OCI-LY7 (cell line): Measurements from ENCODE around the gene FOXJ1. TPM values are rescaled to one million over a fixed set of nuclear protein-coding genes. Genes with fewer than 3 reads are reported as not detected.

Experiments used
- BruUV-seq: library from RNA; stranded (reverse); fragments of 400-500 nt; replicated peaks from 2 replicates; lab custom pipeline; 2021; lab: Mats Ljungman, UMichigan
- CTCF ChIA-PET: fragments of 300-600 bp; sonication (Branson Sonifier 250); formaldehyde crosslinking; loops from one replicate; lab custom pipeline; 2022; ENCODE audit warnings: antibody characterized with exemption; ENCODE audit not compliant: unreplicated experiment; lab: Charles Lee
- POLR2A ChIA-PET: fragments of 300-600 bp; sonication (Branson Sonifier 250); formaldehyde crosslinking; loops from one replicate; lab custom pipeline; 2022; ENCODE audit warnings: antibody characterized with exemption; lab: Charles Lee
- DNase-seq: peaks from one replicate; pipeline ENCODE4 v3.0.0-alpha.2; 2015; ENCODE audit warnings: low spot score
- H2AFZ ChIP-seq: fragments of 200-600 bp; sonication (generic), shearing (Covaris generic); 2 replicates; pipeline ENCODE4 v1.6.1; 2014; ENCODE audit warnings: mild to moderate bottlenecking, antibody characterized with exemption, low read length, moderate library complexity
- H3K27ac ChIP-seq: fragments of 200-600 bp; sonication (generic); 2 replicates; pipeline ENCODE4 v1.5.1; 2014; ENCODE audit warnings: mixed run types, low read depth, mild to moderate bottlenecking, moderate library complexity, low read length, inconsistent platforms; ENCODE audit not compliant: poor library complexity, severe bottlenecking
- H3K36me3 ChIP-seq: fragments of 200-600 bp; sonication (generic); 2 replicates; pipeline ENCODE4 v1.6.1; 2014; ENCODE audit warnings: mild to moderate bottlenecking, antibody characterized with exemption, low read length, moderate library complexity, mixed read lengths; ENCODE audit not compliant: insufficient read depth
- H3K4me1 ChIP-seq: fragments of 200-600 bp; sonication (generic); 2 replicates; pipeline ENCODE4 v1.5.1; 2014; ENCODE audit warnings: mild to moderate bottlenecking, low read length; ENCODE audit not compliant: insufficient read depth, poor library complexity, severe bottlenecking
- H3K4me2 ChIP-seq: fragments of 200-600 bp; sonication (generic); 2 replicates; pipeline ENCODE4 v1.6.1; 2014; ENCODE audit warnings: mild to moderate bottlenecking, low read length
- H3K4me3 ChIP-seq: fragments of 200-600 bp; sonication (generic); 2 replicates; pipeline ENCODE4 v1.5.1; 2014; ENCODE audit warnings: mild to moderate bottlenecking, low read depth, low read length; ENCODE audit not compliant: poor library complexity, severe bottlenecking
- H3K79me2 ChIP-seq: fragments of 200-600 bp; sonication (generic); 2 replicates; pipeline ENCODE4 v1.6.1; 2016; ENCODE audit warnings: low read depth, mild to moderate bottlenecking, low read length, moderate library complexity, mixed read lengths; ENCODE audit not compliant: insufficient read depth
- H3K9me2 ChIP-seq: fragments of 200-600 bp; sonication (generic); 2 replicates; pipeline ENCODE4 v1.6.1; 2016; ENCODE audit warnings: mild to moderate bottlenecking, low read length, mixed read lengths; ENCODE audit not compliant: insufficient read depth
- H3K9me3 ChIP-seq: fragments of 200-600 bp; sonication (generic); 2 replicates; pipeline ENCODE4 v1.6.1; 2014; ENCODE audit warnings: mild to moderate bottlenecking, mixed run types, low read length, mixed read lengths
- H4K20me1 ChIP-seq: fragments of 200-600 bp; sonication (generic); 2 replicates; pipeline ENCODE4 v1.6.1; 2014; ENCODE audit warnings: mild to moderate bottlenecking, antibody characterized with exemption, low read length, moderate library complexity, mixed read lengths; ENCODE audit not compliant: insufficient read depth
- EZH2phosphoT487 ChIP-seq: fragments of 200-600 bp; sonication (generic); IDR thresholded peaks from 2 replicates; pipeline ENCODE4 v1.6.1; 2018; ENCODE audit warnings: low read depth, borderline replicate concordance, mild to moderate bottlenecking, mixed run types, antibody characterized with exemption, low read length, moderate library complexity, mixed read lengths
- intact Hi-C: fragments of 100-400 bp; cut with micrococcal nuclease; formaldehyde crosslinking; loops from one replicate; pipeline ENCODE4 v1.10.0; 2022; ENCODE audit not compliant: unreplicated experiment
- total RNA-seq, 2 experiments: library from RNA; depleted of rRNA in 1 of 2; stranded (reverse); fragments of >200 nt in 1 of 2; shearing (Covaris generic) in 1 of 2; gene quantifications; 2 replicates each; pipeline ENCODE4 v1.2.3, GENCODE V29; 2014 to 2022
- TF ChIP-seq, protein P1 (sequence below): fragments of 200-600 bp; sonication (generic); conservative IDR thresholded peaks from 2 replicates; pipeline ENCODE4 v1.5.1; 2014; ENCODE audit warnings: mild to moderate bottlenecking, antibody characterized with exemption, low read length, moderate library complexity, mixed read lengths

The FOXJ1 gene
- total RNA-seq, 2 experiments from 2014 or later = not detected

DNA sequence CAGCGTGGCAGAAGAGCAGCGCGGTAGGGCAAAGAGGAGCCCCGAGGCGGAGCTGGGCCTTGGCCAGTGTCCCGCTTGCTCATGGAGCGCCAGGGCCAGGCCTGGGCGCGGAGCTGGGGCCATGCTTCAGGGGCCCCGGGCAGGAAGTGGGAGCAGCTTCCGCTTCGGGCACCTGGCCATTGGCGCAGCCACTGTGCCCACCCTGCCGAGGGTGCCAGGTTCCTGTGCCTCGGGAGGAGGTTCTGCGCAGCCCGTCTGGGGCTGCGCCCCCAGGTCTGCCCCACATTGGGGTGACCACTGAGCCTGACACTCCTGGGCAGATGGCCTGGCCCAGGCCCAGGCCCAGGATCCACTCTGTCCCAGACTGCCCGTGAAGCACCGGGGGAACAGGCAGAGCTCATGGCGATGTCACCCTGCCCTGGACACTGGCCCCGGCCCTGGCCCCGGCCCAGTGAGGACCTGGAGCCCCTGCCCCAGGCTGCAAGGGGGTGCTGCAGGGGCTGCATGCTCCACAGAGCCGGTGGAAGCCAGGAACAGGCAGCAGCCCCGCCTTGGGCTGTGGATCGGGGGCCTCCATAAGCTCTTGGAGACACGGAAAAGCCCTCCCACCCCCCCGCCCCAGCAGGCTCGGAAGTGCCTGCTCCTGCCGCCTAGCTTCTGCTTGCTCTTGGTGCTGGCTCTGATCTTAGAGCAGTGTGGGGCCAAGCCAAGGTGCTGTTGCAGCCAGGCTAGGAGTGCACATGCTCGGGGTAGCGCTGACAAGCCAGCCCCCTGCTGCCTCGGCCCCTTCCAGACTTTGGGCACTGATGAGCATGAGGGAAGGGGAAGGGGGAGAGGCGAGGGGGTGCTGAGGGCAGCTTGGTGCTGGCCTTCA lies 35.9 kb upstream of the FOXJ1 start:
- Histone ChIP-seq H3K9me2 (no peaks in the 10 kb centered on the region), H4K20me1 (no peaks in the 10 kb centered on the region), H3K79me2 (no peaks in the 10 kb centered on the region), H3K4me1 (peaks cover 32% of the 10 kb centered on the region), H3K9me3 (peaks cover 9% of the 10 kb centered on the region; the same call in 1 of the 2 replicates), H2AFZ (no peak overlapping the region), H3K4me2 (no peak overlapping the region), H3K36me3 (no peaks in the 10 kb centered on the region), H3K4me3 (no peak overlapping the region), H3K27ac (no peak overlapping the region)
- TF ChIP-seq, protein P1, sequence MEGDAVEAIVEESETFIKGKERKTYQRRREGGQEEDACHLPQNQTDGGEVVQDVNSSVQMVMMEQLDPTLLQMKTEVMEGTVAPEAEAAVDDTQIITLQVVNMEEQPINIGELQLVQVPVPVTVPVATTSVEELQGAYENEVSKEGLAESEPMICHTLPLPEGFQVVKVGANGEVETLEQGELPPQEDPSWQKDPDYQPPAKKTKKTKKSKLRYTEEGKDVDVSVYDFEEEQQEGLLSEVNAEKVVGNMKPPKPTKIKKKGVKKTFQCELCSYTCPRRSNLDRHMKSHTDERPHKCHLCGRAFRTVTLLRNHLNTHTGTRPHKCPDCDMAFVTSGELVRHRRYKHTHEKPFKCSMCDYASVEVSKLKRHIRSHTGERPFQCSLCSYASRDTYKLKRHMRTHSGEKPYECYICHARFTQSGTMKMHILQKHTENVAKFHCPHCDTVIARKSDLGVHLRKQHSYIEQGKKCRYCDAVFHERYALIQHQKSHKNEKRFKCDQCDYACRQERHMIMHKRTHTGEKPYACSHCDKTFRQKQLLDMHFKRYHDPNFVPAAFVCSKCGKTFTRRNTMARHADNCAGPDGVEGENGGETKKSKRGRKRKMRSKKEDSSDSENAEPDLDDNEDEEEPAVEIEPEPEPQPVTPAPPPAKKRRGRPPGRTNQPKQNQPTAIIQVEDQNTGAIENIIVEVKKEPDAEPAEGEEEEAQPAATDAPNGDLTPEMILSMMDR = no peak
- TF ChIP-seq EZH2phosphoT487 = no peak
- no peak for DNase-seq
- intact Hi-C loops = no loop called here
- CTCF ChIA-PET = no interaction called here
- POLR2A ChIA-PET = interaction anchor here (1.0 to 1.5 kb wide), 2 partner anchors 11 to 51 kb away, joined by 3 to 5 read pairs; no protein-coding TSS in a partner anchor
- BruUV-seq = no TSS peak

DNA sequence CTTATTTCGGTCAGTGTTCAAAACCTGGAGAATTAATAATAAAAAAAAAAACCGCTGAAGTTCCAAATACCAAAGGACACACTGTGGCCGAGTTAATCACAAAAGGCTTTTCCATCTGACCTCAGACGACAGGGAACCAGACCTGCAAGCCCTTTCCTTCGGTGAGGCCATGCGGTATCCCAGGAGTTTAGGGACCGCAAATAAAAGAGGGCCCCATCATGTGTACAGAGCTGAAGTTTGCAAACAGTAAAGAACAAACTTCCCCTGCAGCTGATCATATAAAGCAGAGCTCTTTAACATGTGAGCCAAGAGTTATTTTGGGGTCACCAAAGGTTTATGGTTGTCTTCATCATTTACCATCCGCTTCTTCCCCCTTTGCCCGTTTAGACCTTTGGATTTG lies 33.0 kb upstream of the FOXJ1 start:
- CTCF ChIA-PET = no interaction called here
- peaks cover 10% of the 10 kb centered on the region for H3K4me1 ChIP-seq
- no peaks in the 10 kb centered on the region for H3K9me2 ChIP-seq
- no peaks in the 10 kb centered on the region for H3K36me3 ChIP-seq
- H3K79me2 ChIP-seq = no peaks in the 10 kb centered on the region
- intact Hi-C loops = no loop called here
- no peaks in the 10 kb centered on the region for H4K20me1 ChIP-seq
- TF ChIP-seq EZH2phosphoT487 = no peak
- TF ChIP-seq, protein P1 = no peak
- peak overlapping the region; percentile 44 for H2AFZ ChIP-seq
- peaks cover 9% of the 10 kb centered on the region; the same call in 1 of the 2 replicates for H3K9me3 ChIP-seq
- no peak overlapping the region for H3K4me3 ChIP-seq
- peak overlapping the region; percentile 5; the same call in 1 of the 2 replicates for H3K4me2 ChIP-seq
- DNase-seq = no peak
- no peak overlapping the region for H3K27ac ChIP-seq
- POLR2A ChIA-PET = interaction anchor here (2.0 kb wide), 1 partner anchor 41 kb away, joined by 4 read pairs; no protein-coding TSS in a partner anchor
- no TSS peak for BruUV-seq

DNA sequence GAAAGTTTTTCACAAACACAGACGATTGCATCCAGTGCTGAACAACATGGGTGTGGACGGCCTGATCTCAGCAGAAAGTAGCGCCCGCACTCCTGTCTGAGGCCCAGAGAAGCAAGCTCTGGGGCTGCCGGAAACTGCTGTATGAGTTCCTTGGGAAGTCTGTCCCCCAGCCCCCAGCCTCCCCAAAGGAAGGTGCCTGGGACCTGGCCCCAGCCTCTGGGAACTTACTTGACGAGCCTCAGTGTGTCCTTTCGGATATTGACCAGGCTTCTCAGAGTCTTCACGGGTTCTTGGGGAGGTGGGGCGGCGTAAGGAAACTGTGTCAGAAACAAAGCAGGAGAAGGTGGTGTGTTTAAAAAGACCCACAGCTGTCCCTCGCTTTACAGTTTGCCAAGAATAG lies 32.4 kb upstream of the FOXJ1 start:
- Histone ChIP-seq H3K9me3 (peaks cover 9% of the 10 kb centered on the region; the same call in 1 of the 2 replicates), H3K79me2 (no peaks in the 10 kb centered on the region), H3K4me1 (peaks cover 10% of the 10 kb centered on the region), H2AFZ (peak overlapping the region; percentile 44), H3K4me2 (peak overlapping the region; percentile 5; the same call in 1 of the 2 replicates), H4K20me1 (no peaks in the 10 kb centered on the region), H3K4me3 (no peak overlapping the region), H3K9me2 (no peaks in the 10 kb centered on the region), H3K36me3 (no peaks in the 10 kb centered on the region), H3K27ac (no peak overlapping the region)
- no peak for TF ChIP-seq EZH2phosphoT487
- TF ChIP-seq, protein P1 = no peak
- CTCF ChIA-PET = no interaction called here
- POLR2A ChIA-PET = interaction anchor here (2.0 kb wide), 1 partner anchor 40 kb away, joined by 4 read pairs; no protein-coding TSS in a partner anchor
- no peak for DNase-seq
- intact Hi-C loops = no loop called here
- no TSS peak for BruUV-seq
